GM12878 (cell line): Measurements from ENCODE around the gene CXCR1.

Experiments
- ASH2L ChIP-seq: fragments of 300-600, 200-600 bp; sonication (generic); IDR thresholded peaks from 2 replicates; pipeline ENCODE4 v1.6.1; 2017; ENCODE audit warnings: low read depth, mild to moderate bottlenecking, borderline replicate concordance
- CUX1 ChIP-seq: IDR thresholded peaks from 2 replicates; pipeline ENCODE4 v1.6.1; 2012; ENCODE audit warnings: improper control_type of control experiment, low read depth, low read length; ENCODE audit not compliant: insufficient replicate concordance
- KDM1A ChIP-seq: fragments of 200-600 bp; sonication (generic); IDR thresholded peaks from 2 replicates; pipeline ENCODE4 v1.6.1; 2016; ENCODE audit warnings: borderline replicate concordance
- POLR2AphosphoS5 ChIP-seq: IDR thresholded peaks from 2 replicates; pipeline ENCODE4 v1.6.1; 2011; ENCODE audit warnings: mild to moderate bottlenecking, low read length, inconsistent platforms
- RAD21 ChIP-seq: IDR thresholded peaks from 2 replicates; pipeline ENCODE4 v1.6.1; 2011; ENCODE audit warnings: mild to moderate bottlenecking, low read depth, low read length, moderate library complexity; ENCODE audit not compliant: insufficient read depth
- USF2 ChIP-seq: IDR thresholded peaks from 2 replicates; pipeline ENCODE4 v1.6.1; 2011; ENCODE audit warnings: low read depth, low read length, improper control_type of control experiment, borderline replicate concordance

- TF ChIP-seq CUX1 (no peak), RAD21 (no peak), KDM1A (no peak), POLR2AphosphoS5 (no peak), ASH2L (no peak), USF2 (no peak)
Measured at GRCh38 chr2:218155953-218156479, 10.7 kb downstream of the CXCR1 start.
